Calu3 (cell line): ENCODE results near the gene MARS1. TPM values are rescaled to one million over a fixed set of nuclear protein-coding genes. Genes with fewer than 3 reads are reported as not detected.

ENCODE experiments used
- BruUV-seq: library from RNA; stranded (reverse); fragments of 400-500 nt; replicated peaks from 2 replicates; lab custom pipeline; 2021; lab: Mats Ljungman, UMichigan
- CTCF ChIA-PET: fragments of 300-600 bp; sonication (Branson Sonifier 250); formaldehyde crosslinking; loops from one replicate; lab custom pipeline; 2022; ENCODE audit warnings: antibody characterized with exemption; lab: Charles Lee
- DNase-seq: peaks from one replicate; pipeline ENCODE4 v3.0.0; 2022
- H3K27ac Mint-ChIP-seq: one replicate; pipeline ENCODE4 v1.8.0; 2022; ENCODE audit warnings: mixed read lengths; ENCODE audit not compliant: unreplicated experiment
- H3K27me3 Mint-ChIP-seq: one replicate; pipeline ENCODE4 v1.8.0; 2022; ENCODE audit warnings: mixed read lengths; ENCODE audit not compliant: unreplicated experiment
- H3K36me3 Mint-ChIP-seq: one replicate; pipeline ENCODE4 v1.8.0; 2022; ENCODE audit warnings: mild to moderate bottlenecking, moderate library complexity, mixed read lengths; ENCODE audit not compliant: insufficient read depth, unreplicated experiment
- H3K4me1 Mint-ChIP-seq: one replicate; pipeline ENCODE4 v1.8.0; 2022; ENCODE audit warnings: mild to moderate bottlenecking, low read depth, mixed read lengths; ENCODE audit not compliant: unreplicated experiment
- H3K4me3 Mint-ChIP-seq: one replicate; pipeline ENCODE4 v1.8.0; 2022; ENCODE audit warnings: mild to moderate bottlenecking, low read depth, moderate library complexity, mixed read lengths; ENCODE audit not compliant: unreplicated experiment
- H3K9me3 Mint-ChIP-seq: one replicate; pipeline ENCODE4 v1.8.0; 2022; ENCODE audit warnings: low read depth, mixed read lengths; ENCODE audit not compliant: unreplicated experiment
- intact Hi-C: fragments of 100-400 bp; cut with micrococcal nuclease; formaldehyde crosslinking; loops from one replicate; pipeline ENCODE4 v1.10.0; 2022; ENCODE audit not compliant: unreplicated experiment
- total RNA-seq: library from RNA; stranded (reverse); gene quantifications from 2 replicates; pipeline ENCODE4 v1.2.3, GENCODE V29; 2022
- TF ChIP-seq, protein P1 (sequence below): fragments of 200-600 bp; IDR thresholded peaks from one replicate; pipeline ENCODE4 v1.8.0; 2022; ENCODE audit warnings: antibody characterized with exemption; ENCODE audit not compliant: unreplicated experiment

The MARS1 gene
- total RNA-seq, 1 experiment from 2014 or later = 358 TPM

DNA sequence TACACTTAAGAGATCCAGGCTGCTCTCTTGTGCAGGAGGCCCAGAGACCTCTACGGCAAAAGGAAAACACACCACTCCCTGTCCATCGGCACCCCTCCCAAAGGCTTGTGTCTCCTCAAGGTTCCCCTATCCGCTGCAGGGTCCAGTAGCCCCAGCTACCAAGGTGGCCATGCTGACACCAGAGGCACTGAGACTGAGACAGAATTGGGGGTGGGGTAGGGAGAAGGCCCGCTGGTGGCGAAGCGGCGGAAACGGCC, 31.9 kb downstream of the MARS1 start:
- intact Hi-C loops = no loop called here
- TF ChIP-seq, protein P1, sequence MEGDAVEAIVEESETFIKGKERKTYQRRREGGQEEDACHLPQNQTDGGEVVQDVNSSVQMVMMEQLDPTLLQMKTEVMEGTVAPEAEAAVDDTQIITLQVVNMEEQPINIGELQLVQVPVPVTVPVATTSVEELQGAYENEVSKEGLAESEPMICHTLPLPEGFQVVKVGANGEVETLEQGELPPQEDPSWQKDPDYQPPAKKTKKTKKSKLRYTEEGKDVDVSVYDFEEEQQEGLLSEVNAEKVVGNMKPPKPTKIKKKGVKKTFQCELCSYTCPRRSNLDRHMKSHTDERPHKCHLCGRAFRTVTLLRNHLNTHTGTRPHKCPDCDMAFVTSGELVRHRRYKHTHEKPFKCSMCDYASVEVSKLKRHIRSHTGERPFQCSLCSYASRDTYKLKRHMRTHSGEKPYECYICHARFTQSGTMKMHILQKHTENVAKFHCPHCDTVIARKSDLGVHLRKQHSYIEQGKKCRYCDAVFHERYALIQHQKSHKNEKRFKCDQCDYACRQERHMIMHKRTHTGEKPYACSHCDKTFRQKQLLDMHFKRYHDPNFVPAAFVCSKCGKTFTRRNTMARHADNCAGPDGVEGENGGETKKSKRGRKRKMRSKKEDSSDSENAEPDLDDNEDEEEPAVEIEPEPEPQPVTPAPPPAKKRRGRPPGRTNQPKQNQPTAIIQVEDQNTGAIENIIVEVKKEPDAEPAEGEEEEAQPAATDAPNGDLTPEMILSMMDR = no peak
- Mint-ChIP-seq H3K4me1 (peaks cover 48% of the 10 kb centered on the region), H3K27ac (peak overlapping the region; percentile 100), H3K4me3 (peak overlapping the region; percentile 95), H3K36me3 (peaks cover 99% of the 10 kb centered on the region), H3K9me3 (no peaks in the 10 kb centered on the region), H3K27me3 (no peaks in the 10 kb centered on the region)
- no peak for DNase-seq
- BruUV-seq = no TSS peak
- CTCF ChIA-PET = interaction anchor here (0.6 kb wide), 2 partner anchors 242 to 272 kb away, joined by 3 to 4 read pairs; no protein-coding TSS in a partner anchor

- DNase-seq = peak; percentile 100
- TF ChIP-seq, protein P1 = no peak
- Mint-ChIP-seq H3K9me3 (no peaks in the 10 kb centered on the region), H3K4me1 (peaks cover 51% of the 10 kb centered on the region), H3K27me3 (no peaks in the 10 kb centered on the region), H3K4me3 (peak within 1 kb of the TSS; percentile 95), H3K27ac (peak within 1 kb of the TSS; percentile 100), H3K36me3 (peaks cover 99% of the 10 kb centered on the region)
- CTCF ChIA-PET = interaction anchor here (0.6 to 0.8 kb wide), 4 partner anchors 27 to 962 kb away, joined by 3 to 4 read pairs (median 3); partner anchors contain the start of gene DCTN2
- intact Hi-C loops = no loop called here
- TSS peak; percentile 66 for BruUV-seq
Measured at GRCh38 chr12:57520053-57520818, 32.4 kb downstream of the MARS1 start, which contains the start of gene DDIT3. TSS of gene DDIT3 (minus strand) at chr12:57520514. CDS start at chr12:57517406, 3,108 bp downstream.

DNA sequence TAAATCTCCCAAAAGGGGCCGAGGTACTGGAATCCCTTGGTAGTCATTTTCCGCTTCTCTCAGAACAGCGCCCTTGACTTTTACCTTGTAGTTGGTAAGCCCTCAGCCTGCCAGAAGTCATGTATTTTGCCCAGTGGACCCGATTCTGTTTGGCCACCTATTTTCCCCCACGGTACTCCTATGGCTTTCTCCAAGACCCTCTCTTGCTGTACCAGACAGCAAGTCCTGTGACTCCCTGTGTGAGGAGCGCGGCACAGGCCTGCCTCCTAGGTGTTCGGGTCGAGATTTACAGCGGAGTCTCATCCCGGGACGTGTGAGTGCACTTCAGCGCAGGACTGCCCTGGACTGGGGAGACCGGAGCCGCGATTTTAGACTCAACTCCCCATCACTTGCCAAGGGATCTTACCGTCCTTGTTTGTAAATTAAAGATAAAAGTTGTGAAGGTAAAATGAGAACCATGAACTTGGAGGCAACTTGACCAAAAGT, 33.7 kb downstream of the MARS1 start:
- peak overlapping the region; percentile 95 for H3K4me3 Mint-ChIP-seq
- peak overlapping the region; percentile 100 for H3K27ac Mint-ChIP-seq
- intact Hi-C loops = no loop called here
- peaks cover 99% of the 10 kb centered on the region for H3K36me3 Mint-ChIP-seq
- DNase-seq = peak; percentile 64
- no TSS peak for BruUV-seq
- TF ChIP-seq, protein P1 = no peak
- H3K27me3 Mint-ChIP-seq = no peaks in the 10 kb centered on the region
- CTCF ChIA-PET = no interaction called here
- no peaks in the 10 kb centered on the region for H3K9me3 Mint-ChIP-seq
- peaks cover 51% of the 10 kb centered on the region for H3K4me1 Mint-ChIP-seq

- intact Hi-C loops = no loop called here
- DNase-seq = peak; percentile 96
- CTCF ChIA-PET = no interaction called here
- TF ChIP-seq, protein P1 = no peak
- BruUV-seq = no TSS peak
- peak within 1 kb of the TSS; percentile 100 for H3K27ac Mint-ChIP-seq
- peaks cover 99% of the 10 kb centered on the region for H3K36me3 Mint-ChIP-seq
- H3K4me1 Mint-ChIP-seq = peaks cover 51% of the 10 kb centered on the region
- no peaks in the 10 kb centered on the region for H3K9me3 Mint-ChIP-seq
- peak within 1 kb of the TSS; percentile 95 for H3K4me3 Mint-ChIP-seq
- no peaks in the 10 kb centered on the region for H3K27me3 Mint-ChIP-seq
Measured at GRCh38 chr12:57522011-57522886, 34.4 kb downstream of the MARS1 start, which contains the start of gene MBD6. TSS of gene MBD6 (plus strand) at chr12:57522824. CDS start at chr12:57524304, 1,480 bp downstream.
